Right kidney (tissue), 1 donor: ENCODE results near the gene SLC22A15.
"Not testable (repeated sequence)": the region's sequence is repeated elsewhere in the genome, so short reads cannot be mapped to it uniquely, and the experiment has no call there.

ENCODE experiments used
- DNase-seq: peaks from one replicate; pipeline ENCODE4 v3.0.0-alpha.2; 2016

The SLC22A15 gene

DNA sequence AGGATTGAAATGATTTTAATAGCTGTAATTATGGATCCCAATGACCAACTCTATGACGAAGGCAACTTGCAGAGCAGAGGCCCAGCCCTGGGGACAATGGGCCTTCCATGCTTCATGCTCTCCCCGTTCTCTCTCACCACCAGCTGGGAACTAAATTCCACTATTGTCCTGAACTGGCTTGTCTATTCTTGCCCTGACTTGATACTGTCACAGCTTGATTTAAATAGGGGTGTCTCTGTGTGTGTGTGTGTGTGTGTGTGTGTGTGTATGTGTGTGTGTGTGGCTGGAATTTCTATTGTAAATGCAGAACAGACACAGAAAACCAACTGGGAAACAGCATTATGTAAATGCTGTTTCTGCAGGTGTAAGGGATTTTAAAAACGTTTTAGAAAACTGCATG is 57.0 kb downstream of the SLC22A15 start:
- no peak for DNase-seq

DNA sequence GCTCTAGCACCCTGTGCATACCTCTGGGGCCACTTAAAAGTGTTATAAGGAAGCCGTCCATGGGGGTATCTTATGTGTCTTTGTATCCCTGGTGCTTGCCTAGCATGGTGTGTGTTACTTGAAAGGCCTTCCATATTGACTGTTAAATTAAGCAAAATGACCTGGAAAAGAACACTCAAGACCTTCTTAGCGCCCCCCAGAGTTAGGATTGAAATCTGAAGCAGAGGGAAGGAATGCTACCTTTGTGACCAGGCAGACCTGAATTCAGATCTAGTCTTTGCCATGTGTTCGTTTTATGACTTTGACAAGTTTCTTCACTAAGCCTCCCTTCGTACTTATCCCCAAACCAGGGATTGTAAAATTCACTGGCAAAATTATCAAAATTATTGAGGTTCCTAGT is 59.9 kb downstream of the SLC22A15 start:
- no peak for DNase-seq

DNA sequence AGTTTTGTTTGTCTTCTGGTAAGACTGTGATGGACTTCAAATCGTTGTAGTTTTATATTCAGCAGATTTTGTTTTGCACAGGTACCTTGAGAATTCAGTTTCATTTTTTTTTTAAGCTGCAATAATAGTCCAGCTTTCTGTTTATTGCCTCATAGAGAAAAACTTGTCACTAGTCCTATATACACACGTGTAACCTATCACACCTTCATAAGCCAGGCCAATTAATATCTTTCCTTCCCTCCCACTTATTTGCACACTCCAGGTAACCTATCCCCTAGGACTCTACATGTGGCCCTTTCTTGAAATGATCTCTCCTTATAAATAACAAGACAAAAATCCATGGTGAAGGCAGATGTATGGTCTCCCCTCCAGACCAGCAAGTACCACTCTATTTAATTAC is 62.4 kb downstream of the SLC22A15 start:
- DNase-seq = no peak

DNA sequence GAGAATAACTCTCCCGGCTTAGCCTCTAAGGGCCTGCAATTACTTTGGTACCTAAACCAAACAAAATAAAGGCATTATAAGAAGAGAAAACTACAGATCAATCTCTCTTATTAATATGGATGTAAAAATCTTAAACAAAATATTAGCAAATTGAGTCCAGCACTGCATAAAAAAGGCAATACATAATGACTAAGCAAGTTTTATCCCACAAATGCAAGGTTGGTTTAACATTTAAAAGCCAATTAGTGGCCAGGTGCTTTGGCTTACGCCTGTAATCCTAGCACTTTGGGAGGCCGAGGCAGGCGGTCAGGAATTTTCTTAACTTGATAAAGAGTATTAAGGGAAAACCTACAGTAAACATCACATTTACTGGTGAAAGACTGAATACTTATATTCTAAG is 67.8 kb downstream of the SLC22A15 start:
- no peak for DNase-seq

DNA sequence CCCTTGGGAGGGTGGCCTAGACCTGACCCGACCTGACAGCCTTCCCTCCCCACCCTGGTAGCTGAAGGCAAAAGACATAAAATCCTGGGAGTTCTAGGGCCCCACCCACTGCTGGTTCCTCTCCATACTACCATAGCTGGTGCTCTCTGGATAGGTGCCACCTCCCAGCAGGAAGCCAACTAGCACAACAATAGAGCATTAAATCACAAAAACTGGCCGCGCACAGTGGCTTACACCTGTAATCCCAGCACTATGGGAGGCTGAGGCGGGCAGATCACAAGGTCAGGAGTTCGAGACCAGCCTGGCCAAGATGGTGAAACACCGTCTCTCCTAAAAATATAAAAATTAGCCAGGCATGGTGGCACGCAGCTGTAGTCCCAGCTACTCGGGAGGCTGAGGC is 70.6 kb downstream of the SLC22A15 start:
- DNase-seq = not testable (repeated sequence)

DNA sequence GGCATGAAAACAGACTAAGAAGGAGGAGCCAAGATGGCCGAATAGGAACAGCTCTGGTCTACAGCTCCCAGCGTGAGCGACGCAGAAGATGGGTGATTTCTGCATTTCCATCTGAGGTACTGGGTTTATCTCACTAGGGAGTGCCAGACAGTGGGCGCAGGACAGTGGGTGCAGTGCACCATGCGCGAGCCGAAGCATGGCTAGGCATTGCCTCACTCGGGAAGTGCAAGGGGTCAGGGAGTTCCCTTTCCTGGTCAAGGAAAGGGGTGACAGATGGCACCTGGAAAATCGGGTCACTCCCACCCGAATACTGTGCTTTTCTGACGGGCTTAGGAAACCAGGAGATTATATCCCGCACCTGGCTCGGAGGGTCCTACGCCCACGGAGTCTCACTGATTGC is 75.6 kb downstream of the SLC22A15 start:
- DNase-seq = not testable (repeated sequence)

DNA sequence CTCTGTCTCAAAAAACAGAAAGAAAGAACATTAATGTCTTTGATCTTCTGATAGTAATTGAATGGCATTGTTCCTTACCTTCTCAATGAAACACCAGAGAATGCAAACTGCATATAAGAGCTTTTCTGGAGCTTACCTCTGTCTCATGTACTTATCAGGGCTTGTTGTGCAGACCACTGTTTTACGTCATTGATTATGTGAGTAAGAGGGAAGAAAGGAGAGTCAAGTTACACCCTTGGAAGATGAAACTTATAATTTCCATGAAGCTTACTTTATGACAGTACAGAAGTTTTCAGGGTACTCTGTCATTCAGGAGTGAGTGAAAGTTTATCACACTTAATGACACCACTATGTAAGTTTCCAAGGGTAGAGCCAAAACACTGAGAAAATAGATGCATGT is 85.9 kb downstream of the SLC22A15 start:
- no peak for DNase-seq

DNA sequence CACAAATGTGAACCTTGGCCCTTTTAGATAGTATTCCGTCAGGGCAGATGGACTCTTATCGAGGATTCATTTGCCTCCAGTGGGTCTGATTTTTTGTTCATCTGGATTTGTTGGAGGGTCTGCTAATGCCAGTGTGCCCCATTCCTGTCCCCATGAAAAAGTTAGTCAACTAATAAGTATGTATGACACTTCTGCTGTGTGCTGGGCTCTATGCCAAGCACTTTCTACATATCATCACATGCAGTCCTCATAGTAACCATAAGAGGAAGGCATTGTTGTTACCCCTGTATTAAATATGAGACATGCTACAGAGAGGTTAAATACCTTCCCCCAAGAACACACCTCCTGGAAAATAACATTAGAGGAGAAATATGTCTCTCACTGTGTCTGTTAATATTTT is 88.3 kb downstream of the SLC22A15 start:
- DNase-seq = no peak

DNA sequence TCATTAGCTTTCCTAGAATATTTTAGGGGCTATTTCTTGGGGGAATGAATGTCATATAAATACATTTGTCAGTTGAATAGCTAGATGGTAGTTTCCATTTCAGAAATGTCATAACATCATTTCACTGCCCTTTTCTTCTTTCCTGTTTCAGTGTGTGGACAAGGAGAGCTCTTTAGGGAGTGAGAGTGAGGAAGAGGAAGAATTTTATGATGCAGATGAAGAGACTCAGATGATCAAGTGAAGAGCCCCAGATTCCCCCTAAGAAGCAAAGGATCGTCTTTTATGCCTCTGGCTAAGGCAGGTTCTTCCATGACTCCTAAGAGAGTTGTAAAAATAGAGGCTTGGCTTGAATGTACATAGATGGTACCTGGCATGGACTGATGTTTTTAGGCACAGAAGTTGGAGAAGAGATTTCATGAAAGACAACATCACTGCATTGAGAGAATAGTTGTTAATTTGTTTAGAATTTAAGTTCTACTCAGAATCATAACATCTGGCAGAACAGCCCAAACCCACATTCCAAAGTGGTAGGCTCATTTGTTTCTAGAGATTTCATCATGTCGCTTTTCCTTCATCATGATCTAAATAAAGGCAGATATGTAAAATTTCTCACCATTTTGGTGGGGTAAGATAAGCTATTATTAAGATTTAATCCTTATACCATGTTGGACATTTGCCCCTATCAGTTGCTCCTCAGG is 90.7 kb downstream of the SLC22A15 start:
- no peak for DNase-seq

DNA sequence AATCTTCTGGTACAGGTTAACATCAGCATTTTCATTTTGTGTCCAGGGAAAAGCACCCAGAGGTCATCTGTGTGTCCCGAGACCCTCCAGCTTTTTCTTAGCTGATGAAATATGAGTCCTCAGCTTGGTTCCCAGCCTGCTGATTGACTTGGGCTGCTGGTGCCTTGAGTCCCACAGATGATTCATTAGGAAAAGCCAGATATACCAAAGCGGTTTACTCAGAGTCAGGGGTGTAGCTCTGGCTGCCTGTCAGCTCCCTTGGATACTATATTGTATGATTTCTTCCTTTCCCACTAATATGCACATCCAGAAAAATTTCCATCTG is 91.2 kb downstream of the SLC22A15 start:
- DNase-seq = no peak

DNA sequence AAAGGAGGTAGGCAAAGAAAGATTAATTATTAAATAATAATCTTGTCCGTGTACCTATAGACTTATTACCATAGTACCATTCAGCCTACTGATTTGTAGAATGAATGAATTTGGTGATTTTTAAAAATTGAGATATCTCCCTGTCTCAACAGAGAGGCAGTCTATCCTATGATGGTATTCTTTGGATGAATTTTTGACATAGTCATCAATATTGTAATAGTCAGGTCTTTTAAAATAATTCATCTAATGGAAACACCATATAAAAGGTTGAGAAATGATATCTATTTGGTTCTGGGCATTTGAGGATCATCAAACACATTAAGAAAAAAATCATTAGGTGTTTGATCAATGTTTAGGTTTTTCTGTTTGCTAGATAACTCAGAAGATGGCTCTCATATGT is 99.3 kb downstream of the SLC22A15 start:
- no peak for DNase-seq

DNA sequence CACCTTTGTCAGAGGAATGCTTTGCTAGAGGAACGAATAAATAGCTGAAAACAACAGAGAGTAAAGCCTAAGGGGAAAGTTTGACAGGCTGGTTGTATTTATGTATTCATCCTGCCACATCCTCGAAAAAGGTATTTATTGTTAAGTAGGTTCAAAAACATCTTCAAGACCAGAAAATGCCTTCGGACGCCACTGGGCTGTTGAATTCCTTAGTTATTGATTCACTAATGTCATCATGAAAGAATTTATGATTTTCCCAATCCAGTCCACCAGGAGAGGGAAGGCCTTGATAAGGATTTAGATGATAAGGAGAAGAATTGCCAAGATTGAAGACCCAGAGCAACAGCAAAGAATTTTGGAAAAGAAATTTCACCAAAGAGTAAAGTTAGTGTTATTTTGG is 99.7 kb downstream of the SLC22A15 start:
- no peak for DNase-seq

DNA sequence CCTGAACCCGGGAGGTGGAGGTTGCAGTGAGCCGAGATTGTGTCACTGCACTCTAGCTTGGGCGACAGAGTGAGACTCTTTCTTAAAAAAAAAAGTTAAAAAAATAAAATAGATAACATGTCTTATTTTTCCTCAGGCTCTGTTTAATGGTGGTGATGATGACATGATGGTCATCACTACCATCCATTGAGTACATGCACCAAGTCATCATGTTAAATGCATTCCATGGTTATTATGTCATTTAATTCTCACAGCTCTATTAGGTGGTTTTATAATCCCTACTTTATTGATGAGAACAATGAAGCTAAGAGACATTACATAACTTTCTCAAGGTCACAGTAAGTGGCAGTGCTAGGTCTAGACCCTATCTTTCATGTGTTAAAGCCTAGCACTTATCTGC is 100.5 kb downstream of the SLC22A15 start:
- no peak for DNase-seq

DNA sequence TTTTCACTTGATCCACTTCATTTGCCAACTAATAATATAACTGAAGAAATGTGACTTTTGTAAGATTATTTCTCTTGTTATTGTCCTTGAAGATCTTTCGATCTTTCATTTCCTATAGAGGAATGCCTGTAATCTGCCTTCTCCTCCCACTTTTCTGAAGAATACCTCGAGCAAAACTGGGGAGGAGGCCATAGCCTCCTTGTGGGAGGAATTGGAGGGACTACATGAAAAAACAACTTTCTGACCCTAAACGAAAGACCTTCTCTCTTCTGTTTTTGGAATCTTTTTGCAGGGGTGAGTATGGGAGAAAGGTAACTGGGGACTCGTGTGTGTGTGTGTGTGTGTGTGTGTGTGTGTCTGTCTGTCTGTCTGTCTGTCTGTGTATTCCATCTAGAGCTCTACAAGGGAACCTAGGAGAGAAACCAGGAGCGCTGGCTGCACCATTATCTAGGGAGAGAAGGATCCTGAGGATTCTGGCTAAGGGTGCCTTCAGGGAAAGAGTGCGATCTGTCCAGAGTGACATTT is 102.4 kb downstream of the SLC22A15 start:
- DNase-seq = no peak

DNA sequence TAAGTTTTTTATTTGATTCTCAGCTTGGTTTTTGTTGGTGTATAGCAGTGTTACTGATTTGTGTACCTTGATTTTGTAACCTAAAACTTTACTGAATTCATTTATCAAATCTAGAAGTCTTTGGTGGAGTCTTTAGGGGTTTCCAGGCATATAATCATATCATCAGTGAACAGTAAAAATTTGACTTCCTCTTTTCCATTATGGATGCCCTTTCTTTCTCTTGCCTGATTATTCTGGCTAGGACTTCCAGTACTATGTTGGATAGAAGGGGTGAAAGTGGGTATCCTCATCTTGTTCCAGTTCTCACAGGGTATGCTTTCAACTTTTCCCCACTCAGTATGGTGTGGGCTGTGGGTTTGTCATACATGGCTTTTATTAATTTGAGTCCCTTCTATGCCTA is 111.3 kb downstream of the SLC22A15 start:
- no peak for DNase-seq

DNA sequence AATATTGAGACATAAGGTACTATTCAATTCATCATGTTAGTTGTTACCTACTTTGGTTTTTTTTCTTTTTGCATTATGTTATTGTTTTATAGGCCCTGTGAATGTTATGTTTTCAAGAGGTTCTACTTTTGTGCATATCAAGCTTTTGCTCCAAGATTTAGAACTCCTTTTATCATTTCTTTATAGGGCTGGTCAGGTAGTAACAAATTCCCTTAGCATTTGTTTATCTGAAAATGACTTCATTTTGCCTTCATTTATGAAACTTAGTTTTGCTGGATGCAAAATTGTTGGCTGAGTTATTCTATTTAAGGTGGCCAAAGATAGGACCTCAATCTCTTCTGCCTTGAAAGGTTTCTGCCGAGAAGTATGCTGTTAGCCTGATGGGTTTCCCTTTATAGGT is 113.6 kb downstream of the SLC22A15 start:
- DNase-seq = no peak

DNA sequence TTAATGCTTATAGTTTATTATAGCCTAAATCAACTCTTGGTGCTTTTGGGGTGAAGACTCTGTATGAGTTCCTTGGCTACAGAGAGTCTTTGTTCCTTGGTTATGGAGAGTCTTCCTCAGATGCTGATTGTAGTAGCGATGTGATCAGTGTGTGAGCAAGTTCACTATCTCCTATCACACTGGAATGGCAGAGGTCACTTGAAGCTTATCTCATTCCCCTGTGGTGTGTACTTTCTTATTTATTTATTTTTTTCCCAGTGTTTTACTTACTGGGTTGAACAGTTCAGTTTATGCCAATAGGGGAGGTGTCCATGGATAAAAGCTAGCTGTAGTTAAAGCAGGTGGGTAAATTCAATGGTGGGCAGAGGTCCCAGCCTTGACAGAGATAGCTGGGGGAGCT is 114.8 kb downstream of the SLC22A15 start:
- DNase-seq = no peak

DNA sequence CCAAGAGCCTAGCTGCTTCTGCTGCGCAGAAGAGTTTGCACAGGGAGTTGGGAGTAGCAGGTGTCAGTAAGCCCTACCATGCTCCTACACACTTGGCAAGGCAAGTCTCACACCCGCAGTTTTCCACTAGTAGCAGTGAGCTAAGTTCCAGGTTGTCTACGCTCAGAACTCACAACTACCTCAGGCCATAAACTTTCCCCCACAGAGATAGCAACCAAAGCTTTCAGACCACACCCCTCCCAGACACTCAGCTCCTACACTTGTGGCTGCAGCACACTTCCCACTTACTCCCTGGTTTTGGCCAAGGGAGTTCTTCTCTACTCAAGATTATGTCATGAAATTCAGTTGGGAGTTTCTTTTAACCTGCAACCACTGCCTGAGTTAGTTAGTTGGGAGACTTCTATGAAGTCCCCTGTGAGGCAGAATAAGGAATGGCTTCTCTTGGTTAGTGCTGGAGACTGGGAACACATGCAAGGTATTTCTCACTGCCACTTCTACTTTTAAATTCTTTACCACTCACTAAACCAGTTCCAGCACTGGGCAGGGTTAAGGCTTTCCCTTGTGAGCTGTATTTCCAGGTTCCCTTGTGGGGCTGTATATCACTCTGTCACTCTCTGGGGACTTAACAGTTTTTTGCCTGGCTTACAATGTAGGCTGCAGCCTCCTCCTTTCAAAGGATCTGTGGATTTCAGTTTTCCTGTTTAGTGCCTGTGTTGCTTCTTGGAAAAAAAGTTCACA is 116.6 kb downstream of the SLC22A15 start:
- DNase-seq = no peak

DNA sequence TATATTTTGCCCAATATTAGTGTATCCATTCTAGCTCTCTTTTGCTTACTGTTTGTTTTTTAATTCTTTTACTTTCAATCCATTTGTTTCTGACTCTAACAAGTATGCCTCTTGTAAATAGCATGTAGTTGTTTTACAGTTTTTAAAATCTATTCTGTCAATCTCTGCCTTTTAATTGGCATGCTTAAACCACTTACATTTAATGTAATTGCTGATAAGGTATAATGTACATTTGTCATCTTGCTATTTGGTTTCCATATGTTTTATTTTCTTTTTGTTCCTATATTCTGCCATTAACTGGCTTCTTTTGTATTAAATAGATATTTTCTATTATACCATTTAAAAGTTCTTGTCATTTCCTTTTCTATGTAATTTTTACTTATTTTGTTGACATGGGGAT is 118.7 kb downstream of the SLC22A15 start:
- DNase-seq = no peak

DNA sequence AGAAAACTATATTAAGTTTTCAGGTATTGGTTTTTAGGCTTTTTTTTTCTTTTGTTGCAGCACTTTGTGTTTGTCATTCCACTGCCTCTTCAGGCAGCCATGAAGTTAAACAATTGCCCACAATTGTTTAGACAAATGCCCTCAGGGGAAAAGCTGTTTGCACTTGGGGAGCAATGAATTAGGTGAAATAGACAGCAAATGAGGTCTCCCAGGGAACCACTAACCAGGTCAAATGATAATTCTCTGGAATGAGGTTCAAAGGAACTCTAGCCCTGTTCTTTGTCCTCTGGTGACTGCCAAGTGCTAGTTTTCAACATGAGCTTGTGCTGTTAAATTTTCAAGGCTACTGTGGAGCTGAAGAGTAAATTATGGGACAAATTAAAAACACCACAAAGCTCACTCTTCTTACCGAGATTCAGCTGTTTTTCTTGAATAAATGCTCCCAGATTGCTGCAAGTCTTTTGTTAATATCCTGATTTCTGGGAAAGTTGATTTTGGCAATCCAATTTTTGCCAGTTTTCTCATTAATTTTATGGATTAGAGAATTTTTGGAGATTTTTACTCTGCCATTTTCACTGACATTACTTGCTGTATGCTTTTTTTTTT is 119.8 kb downstream of the SLC22A15 start:
- DNase-seq = no peak

DNA sequence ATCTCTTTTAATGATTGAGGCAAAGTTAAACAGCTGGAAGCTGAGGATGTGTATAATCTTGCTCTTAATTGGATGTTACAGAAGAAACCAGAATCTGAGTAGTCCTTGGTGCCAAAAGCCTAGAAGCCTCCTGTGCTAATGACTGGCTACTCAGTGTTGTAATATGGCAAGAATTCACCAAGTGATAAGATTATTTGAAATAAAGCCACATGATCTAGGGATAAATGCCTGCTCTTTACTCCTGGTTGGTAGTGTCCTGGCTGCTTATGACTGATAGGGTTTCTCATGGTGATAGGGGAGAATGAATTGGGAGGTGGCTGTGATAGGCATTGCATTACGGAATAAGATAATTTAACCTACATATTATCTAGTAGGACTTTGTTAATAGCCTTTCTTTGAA is 121.3 kb downstream of the SLC22A15 start:
- DNase-seq = no peak

DNA sequence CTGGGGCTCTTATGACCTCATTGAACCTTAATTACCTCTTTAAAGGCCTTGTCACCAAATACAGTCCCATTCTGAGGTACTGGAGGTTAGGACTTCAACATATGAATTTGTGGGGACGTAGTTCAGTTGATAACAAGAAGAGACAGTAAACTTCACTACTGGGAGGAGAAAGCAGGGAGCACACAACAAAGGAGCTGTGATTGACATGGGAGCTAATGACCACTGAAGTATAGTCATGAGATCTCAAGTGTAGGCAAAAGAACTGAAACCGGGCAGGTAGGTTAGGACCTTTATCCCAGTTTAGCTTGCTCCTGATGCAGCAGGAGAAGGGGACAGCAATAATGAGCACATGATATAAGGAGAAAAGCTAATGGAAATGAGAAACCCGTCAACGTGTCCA is 123.1 kb downstream of the SLC22A15 start:
- DNase-seq = no peak

DNA sequence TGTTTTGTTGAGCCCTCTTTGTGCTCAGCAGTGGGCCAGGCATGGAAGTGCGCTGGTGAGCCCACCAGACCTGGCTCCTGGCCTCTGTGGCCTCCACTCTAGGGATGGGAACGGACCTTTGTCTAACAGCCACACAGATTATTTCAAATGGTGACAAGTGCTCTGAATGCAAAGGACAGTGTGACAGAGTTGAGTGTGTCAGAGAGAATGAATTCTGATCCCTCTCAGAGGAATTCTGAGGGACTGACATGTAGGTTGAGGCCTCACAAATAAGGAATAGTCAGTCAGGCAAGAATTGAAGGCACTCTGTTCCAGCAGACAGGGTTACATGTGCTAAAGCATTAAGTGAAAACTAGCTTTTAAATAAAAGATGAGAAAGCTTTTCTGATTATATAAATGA is 123.6 kb downstream of the SLC22A15 start:
- no peak for DNase-seq

DNA sequence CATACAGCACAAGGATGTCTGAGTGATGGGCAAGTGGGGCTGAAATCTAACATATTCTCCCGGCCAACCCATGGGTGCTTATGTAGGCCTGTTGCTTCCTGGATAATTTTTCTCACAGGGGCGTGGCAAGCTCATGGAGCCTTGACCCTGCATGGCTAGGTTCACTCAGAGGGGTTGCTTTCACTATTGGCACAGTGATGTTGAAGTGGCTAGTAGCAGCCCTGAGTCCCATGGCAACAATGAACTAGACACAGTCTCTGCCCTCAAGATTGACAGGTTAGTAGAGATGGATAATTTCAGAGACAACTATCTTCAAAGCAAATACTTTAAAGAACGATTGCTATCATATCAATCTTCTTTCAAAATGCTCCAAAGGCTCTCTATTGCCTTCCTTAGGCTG is 128.4 kb downstream of the SLC22A15 start:
- no peak for DNase-seq
